ENCODE data around the gene MTA1. TPM values are rescaled to one million over a fixed set of nuclear protein-coding genes. Genes with fewer than 3 reads are reported as not detected.

Gene MTA1
- total RNA-seq: 100 to 1,000 TPM; 121 to 137 TPM

DNA sequence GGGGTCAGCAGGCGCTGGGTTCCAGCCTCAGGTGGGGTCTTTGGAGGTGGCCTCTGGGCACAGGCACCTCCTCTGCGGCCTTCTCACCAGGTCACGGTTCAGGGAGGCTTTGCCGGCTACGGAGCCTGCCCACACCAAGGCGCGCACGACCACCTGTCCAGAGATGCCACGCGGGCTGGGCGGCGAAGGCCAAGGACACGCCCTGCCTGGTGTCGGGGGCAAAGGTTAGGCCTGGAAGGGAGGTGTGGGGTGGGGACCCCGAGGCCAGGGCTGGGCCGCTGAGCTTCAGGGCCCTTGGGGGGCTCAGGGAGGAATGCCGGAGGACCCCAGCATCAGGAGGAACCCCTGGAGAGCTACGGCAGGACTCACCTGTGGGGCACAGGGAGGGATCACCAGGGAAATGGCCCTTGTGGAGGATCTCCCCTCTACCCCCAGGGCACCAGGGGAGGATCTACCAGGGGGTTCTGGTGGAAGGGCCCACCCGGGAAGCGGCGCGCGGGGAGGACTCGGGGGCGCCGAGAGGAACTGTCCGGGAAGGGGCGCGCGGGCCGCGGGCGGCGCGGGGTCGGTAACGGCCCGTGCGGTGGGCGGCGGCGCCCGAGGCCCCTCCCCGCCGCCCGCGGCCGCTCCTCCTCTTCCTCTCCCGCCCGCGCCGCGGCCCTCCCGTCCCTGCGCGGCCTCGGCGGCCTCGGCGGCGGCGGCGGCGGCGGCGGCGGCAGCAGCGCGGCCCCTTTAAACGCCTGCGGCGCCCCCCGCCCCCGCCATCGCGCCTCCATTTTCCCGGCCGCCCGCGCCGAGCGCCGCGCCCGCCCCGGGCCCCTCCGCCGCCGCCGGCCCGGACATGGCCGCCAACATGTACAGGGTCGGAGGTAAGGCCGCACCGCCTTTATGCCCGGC lies at the start of gene MTA1:
Gene MTA1 (plus strand): TSS at position 633 of the 897 bp plus-strand sequence. CDS start 209 bp downstream, at position 842.
- peak within 1 kb of the TSS; percentile 92 to 94 for H3K27ac Mint-ChIP-seq
- ATAC-seq (peak; percentile 79 to 80), DNase-seq (ENCODE audit: low spot score in 2 of 2) (peak in 1 of 2 donors; percentile 53)
- H3K9me3 Mint-ChIP-seq: no peaks in the 10 kb centered on the region
- H3K36me3 Mint-ChIP-seq: peaks cover 10 to 26% of the 10 kb centered on the region in 2 donors

DNA sequence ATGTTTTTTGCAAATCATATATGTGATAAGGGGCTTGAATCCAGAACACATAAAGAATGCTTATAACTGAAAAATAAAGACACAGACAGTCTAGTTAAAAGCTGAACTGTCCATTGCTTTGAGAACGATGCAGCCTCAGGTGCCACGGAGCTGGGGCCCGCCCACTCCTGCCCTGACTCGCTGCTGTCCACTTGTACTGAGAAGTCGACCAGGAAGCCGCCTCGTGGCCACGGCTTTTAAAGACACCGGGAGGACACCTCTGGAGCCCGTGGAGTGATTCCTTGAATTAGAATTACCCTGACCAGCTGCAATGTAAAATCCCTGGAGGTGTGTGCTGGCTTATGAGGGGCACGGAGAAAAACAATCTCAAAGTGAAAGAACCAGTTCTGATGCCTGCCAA lies 45.2 kb upstream of the MTA1 start:
- H3K27ac Mint-ChIP-seq: peak overlapping the region in 1 of 2 donors; percentile 54
- peaks cover 0 to 5% of the 10 kb centered on the region in 2 donors for H3K9me3 Mint-ChIP-seq
- no peaks in the 10 kb centered on the region for H3K36me3 Mint-ChIP-seq
- ATAC-seq: no peak
- no peak for DNase-seq (ENCODE audit: low spot score in 2 of 2)

- DNase-seq (ENCODE audit: low spot score in 2 of 2): peak; percentile 21 to 74
- no peaks in the 10 kb centered on the region for H3K36me3 Mint-ChIP-seq
- H3K27ac Mint-ChIP-seq: peak overlapping the region; percentile 23 to 54
- ATAC-seq: peak; percentile 71 to 94
- peaks cover 0 to 5% of the 10 kb centered on the region in 2 donors for H3K9me3 Mint-ChIP-seq
Measured at GRCh38 chr14:105375635-105376057, 44.0 kb upstream of the MTA1 start.

DNA sequence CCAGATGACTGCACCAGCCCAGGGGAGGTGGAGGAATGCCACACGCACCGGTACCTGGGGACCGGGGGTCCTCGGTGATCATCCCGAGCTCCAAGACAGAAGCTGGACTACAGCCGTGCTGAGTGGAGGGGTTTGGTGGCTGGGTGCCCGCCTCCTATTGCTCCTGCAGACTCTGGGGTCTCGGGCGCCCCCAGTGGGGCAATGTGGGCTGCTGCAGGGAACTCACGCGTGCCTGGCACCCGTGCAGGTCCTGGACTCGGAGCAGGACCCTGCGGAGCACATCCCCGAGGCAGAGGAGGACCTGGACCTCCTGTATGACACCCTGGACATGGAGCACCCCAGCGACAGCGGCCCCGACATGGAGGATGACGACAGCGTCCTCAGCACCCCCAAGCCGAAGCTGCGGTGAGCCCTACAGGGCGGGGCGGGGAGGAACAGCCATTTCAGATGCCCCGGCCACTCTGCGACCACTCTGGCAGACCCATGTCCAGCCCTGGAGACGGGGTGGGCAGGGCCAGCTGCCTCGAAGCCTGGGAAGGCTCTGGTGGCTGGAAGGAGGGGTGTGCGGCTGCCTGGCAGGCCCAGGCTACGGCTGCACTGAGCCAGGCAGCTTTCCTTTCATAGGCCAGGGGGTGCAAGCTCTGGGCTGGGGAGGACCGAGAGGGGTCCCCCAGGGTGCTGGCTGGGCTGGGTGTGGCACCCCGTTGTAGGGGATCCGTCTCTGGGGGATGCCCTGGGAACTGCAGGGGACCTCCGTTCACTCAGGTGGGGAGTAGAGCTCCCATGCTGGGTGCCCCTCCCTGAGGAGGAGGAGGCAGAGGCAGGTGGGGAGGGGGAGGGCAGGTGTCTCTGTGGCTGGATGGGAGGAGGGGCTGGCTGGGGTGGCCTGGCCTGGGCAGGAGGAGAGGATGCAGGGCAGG lies 42.8 kb upstream of the MTA1 start:
- DNase-seq (ENCODE audit: low spot score in 2 of 2): no peak
- Mint-ChIP-seq H3K36me3 (no peaks in the 10 kb centered on the region), H3K27ac (no peak overlapping the region), H3K9me3 (peaks cover 0 to 5% of the 10 kb centered on the region in 2 donors)
- ATAC-seq: no peak

DNA sequence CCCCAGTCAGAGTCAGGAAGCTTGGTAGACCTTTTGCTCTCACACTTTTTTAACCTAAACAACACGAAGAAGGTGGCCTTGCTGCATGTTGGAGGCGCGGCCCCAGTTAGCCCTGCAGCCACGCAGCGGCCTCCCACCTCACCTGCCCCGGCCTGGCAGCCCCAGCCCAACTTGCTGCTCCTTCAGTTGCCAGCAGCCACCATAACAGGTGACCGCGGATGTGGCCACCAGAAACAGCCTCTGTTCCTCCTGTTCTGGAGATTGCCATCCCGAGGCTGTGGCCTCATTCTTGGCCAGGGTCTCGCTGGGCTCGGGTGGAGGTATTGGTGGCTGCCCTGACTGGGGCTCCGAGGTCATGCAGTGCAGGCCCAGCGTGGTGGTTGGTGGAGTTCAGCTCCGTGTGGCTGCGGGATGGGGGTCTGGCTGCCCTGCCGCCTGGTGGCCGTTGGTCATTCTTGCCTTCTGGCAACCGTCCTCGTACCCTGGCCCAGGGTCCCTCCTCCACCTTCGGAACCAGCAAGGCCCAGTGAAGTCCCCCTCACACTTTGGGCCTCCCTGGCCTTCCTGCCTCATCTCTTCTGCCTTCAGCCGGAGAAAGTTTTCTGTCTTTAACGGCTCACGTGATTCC lies 42.0 kb upstream of the MTA1 start:
- ATAC-seq: no peak
- DNase-seq (ENCODE audit: low spot score in 2 of 2): no peak
- Mint-ChIP-seq H3K9me3 (peaks cover 0 to 5% of the 10 kb centered on the region in 2 donors), H3K36me3 (no peaks in the 10 kb centered on the region), H3K27ac (no peak overlapping the region)

DNA sequence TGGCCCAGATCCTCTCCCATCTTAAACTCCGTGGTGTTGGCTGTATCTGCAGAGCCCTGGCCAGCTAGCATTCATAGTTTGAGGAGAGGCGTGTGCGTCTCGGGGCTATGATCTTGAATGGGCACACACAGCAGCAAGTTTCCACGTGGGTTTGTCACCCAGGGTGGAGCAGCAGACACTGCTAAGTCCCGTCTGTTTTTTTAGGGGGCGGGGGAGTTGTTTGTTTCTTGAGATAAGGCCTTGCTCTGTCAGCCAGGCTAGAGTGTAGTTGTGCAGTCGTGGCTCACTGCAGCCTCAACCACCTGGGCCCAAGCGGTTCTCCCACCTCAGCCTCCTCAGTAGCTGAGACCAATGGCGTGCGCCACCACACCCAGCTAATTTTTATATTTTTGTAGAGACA lies 41.4 kb upstream of the MTA1 start:
- no peak for DNase-seq (ENCODE audit: low spot score in 2 of 2)

DNA sequence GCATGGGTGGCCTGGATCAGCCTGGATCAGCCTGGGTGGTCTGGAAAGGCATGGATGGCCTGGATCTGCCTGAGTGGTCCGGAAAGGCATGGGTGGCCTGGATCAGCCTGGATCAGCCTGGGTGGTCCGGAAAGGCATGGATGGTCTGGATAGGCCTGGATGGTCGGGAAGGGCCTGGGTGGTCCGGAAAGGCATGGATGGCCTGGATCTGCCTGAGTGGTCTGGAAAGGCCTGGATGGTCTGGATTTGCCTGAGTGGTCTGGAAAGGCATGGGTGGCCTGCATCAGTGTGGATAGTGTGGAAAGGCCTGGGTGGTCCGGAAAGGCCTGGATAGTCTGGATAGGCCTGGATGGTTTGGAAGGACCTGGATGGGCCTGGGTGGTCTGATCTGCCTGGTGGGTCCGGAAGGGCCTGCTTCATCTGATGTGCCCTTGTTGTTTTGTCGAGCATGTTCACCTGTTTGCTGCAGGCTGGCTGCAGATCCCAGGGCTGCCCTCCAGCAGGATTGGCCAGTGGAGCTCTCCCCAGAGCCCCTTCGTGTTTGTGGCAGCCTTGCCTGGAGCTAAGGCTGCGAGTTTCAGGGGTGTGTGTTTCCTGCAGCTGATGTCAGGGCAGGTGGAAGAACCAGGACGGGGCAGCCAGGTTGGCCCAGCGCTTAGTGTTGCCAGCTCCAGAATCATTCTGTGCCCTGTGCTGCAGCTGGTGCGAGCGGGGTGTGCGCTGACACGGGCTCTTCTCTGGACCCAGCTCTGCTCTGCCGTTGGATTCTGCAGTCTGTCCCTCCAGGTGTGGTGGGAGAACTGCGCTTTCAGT lies 40.5 kb upstream of the MTA1 start:
- Mint-ChIP-seq H3K27ac (peak overlapping the region in 1 of 2 donors; percentile 65), H3K36me3 (no peaks in the 10 kb centered on the region), H3K9me3 (peaks cover 0 to 5% of the 10 kb centered on the region in 2 donors)
- ATAC-seq: no peak
- DNase-seq (ENCODE audit: low spot score in 2 of 2): no peak

More for the DNA sequence above, 41.4 kb upstream of the MTA1 start:
- no peak for ATAC-seq
- H3K36me3 Mint-ChIP-seq: no peaks in the 10 kb centered on the region
- H3K27ac Mint-ChIP-seq: no peak overlapping the region
- H3K9me3 Mint-ChIP-seq: peaks cover 0 to 5% of the 10 kb centered on the region in 2 donors

DNA sequence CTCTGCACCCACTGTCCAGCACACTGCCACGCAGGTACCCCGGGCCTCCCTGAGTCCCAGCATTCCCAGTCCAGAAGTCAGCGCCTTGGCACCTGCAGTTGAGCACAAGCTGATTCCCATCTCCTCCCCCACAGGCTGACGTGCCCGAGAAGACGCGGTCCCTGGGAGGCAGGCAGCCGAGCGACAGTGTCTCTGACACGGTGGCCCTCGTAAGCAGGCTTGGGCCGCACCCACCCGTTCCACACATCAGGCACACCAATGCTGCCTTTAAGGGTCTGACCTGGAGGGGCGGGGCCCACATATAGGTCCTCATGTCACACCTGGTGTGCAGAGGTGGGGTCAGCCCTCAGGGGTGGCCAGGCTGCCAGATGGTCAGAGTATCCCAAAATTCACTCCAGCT lies 39.7 kb upstream of the MTA1 start:
- H3K9me3 Mint-ChIP-seq: peaks cover 0 to 5% of the 10 kb centered on the region in 2 donors
- no peaks in the 10 kb centered on the region for H3K36me3 Mint-ChIP-seq
- DNase-seq (ENCODE audit: low spot score in 2 of 2) (no peak), ATAC-seq (no peak)
- H3K27ac Mint-ChIP-seq: no peak overlapping the region

DNA sequence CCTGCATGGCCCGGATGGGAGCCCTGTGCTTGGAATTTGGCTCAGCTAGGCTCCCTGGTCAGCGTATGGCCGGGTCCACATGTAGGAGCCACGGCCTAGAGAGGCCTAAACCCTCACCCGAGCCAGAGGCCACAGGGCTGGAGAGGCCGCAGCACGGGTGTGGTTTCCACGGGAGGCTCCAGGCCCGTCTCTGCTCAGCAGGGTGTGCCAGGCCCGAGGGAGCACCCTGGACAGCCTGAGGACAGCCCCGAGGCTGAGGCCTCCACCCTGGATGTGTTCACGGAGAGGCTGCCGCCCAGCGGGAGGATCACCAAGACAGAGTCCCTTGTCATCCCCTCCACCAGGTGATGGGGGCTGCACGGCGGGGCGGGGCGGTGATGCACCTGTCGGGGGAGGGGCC lies 38.9 kb upstream of the MTA1 start:
- ATAC-seq (no peak), DNase-seq (ENCODE audit: low spot score in 2 of 2) (no peak)
- Mint-ChIP-seq H3K9me3 (peaks cover 0 to 2% of the 10 kb centered on the region in 2 donors), H3K36me3 (no peaks in the 10 kb centered on the region), H3K27ac (no peak overlapping the region)

- no peak overlapping the region for H3K27ac Mint-ChIP-seq
- ATAC-seq (no peak), DNase-seq (ENCODE audit: low spot score in 2 of 2) (no peak)
- H3K36me3 Mint-ChIP-seq: no peaks in the 10 kb centered on the region
- no peaks in the 10 kb centered on the region for H3K9me3 Mint-ChIP-seq
Measured at GRCh38 chr14:105381446-105382342, 37.9 kb upstream of the MTA1 start.

DNA sequence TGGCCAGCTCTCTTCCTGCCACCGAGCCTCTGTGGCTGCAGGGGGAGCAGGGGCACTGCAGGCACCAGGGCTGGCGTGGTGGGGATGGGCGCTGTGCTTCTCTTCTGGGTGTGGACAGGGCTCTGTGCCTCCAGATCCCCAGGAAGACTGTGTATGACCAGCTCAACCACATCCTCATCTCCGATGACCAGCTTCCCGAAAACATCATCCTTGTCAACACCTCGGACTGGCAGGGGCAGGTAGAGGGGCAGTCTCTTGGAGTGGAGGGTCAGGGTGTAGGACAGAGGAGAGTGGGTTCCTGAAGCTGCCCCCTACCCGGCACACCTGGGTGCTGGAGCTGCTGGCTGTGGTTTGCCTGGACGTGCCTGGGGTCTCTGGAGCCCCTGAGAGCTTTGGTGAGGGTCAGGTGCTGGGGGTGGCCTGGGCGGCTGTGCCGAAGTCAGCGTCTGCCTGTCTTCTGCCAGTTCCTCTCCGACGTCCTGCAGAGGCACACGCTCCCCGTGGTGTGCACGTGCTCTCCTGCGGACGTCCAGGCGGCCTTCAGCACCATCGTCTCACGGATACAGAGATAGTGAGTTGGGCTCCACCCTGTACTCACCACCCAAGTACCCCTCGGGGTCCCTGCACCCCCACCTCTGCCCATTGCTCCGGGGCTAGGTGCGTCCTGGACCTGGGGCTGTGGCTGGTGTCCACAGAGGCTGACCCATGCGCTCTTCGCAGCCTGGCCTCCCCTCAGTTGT lies 37.1 kb upstream of the MTA1 start:
- H3K9me3 Mint-ChIP-seq: no peaks in the 10 kb centered on the region
- ATAC-seq (no peak), DNase-seq (ENCODE audit: low spot score in 2 of 2) (no peak)
- H3K27ac Mint-ChIP-seq: no peak overlapping the region
- no peaks in the 10 kb centered on the region for H3K36me3 Mint-ChIP-seq

GRCh38 chr14:105383083-105383730 lies 36.4 kb upstream of the MTA1 start:
- ATAC-seq (no peak), DNase-seq (ENCODE audit: low spot score in 2 of 2) (no peak)
- H3K9me3 Mint-ChIP-seq: no peaks in the 10 kb centered on the region
- no peaks in the 10 kb centered on the region for H3K36me3 Mint-ChIP-seq
- no peak overlapping the region for H3K27ac Mint-ChIP-seq

DNA sequence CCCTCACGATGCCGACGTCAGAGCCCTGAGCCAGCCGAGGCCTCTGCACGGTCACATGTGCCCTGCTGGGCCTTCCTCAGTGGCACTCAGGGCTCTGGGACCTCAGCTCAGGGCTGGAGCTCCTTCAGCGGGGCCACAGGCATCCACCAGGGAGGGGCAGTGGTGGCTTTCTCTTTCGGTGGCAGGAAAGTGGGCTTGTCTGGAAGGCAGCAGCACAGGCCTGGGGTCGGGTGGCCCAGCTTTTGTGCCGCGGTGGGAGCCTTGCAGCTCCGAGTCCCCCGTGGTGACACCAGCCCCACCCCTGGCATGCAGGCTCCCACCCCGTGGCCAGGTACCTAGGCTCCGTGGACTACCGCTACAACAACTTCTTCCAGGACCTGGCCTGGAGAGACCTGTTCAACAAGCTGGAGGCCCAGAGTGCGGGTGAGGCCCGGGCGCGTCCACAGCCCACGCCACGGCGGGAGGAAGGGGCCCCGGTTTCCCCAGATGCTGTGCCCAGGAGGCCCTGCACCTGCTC lies 35.5 kb upstream of the MTA1 start:
- H3K36me3 Mint-ChIP-seq: no peaks in the 10 kb centered on the region
- ATAC-seq: no peak
- H3K9me3 Mint-ChIP-seq: no peaks in the 10 kb centered on the region
- DNase-seq (ENCODE audit: low spot score in 2 of 2): no peak
- no peak overlapping the region for H3K27ac Mint-ChIP-seq
